GM12872 (cell line): ENCODE data around the gene CD300C.

Experiments
- TF ChIP-seq, protein P1 (sequence below): IDR thresholded peaks from 3 replicates; pipeline ENCODE4 v1.5.1; 2011; ENCODE audit warnings: low read depth, mild to moderate bottlenecking, low read length, moderate library complexity; ENCODE audit not compliant: insufficient read depth

Gene CD300C

GRCh38 chr17:74579900-74580299 lies 34.0 kb upstream of the CD300C start:
- TF ChIP-seq, protein P1, sequence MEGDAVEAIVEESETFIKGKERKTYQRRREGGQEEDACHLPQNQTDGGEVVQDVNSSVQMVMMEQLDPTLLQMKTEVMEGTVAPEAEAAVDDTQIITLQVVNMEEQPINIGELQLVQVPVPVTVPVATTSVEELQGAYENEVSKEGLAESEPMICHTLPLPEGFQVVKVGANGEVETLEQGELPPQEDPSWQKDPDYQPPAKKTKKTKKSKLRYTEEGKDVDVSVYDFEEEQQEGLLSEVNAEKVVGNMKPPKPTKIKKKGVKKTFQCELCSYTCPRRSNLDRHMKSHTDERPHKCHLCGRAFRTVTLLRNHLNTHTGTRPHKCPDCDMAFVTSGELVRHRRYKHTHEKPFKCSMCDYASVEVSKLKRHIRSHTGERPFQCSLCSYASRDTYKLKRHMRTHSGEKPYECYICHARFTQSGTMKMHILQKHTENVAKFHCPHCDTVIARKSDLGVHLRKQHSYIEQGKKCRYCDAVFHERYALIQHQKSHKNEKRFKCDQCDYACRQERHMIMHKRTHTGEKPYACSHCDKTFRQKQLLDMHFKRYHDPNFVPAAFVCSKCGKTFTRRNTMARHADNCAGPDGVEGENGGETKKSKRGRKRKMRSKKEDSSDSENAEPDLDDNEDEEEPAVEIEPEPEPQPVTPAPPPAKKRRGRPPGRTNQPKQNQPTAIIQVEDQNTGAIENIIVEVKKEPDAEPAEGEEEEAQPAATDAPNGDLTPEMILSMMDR = no peak

GRCh38 chr17:74578979-74579378 lies 33.1 kb upstream of the CD300C start:
- TF ChIP-seq, protein P1 = no peak

DNA sequence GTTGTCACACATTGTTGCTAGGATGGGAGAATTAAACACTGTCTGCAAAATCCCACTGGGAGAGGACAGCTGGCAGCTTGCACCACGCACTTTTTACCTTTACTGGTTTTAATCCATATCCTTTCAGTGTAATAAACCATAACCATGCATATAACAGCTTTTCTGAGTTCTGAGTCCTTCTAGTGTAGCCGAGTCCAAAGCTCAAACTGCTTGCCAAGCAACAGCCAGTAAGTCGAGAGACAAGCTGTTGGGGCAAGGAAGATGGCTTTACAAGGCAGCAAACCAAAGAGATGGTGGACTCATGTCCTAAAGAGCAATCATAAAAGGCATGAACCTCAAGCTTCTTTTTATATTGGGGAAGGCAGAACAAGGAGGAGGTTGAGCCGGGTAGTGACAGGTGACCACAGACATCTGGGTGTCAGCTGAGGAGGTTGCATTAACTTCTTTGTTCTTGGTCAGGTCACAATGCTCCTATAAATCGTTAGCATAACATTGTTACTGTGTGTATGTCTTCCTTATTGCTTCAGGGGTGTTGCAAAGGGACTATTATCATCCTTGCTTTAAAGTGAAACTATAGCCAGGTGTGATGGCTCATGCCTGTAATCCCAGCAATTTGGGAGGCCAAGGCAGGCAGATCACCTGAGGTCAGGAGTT lies 28.7 kb upstream of the CD300C start:
- TF ChIP-seq, protein P1 = no peak

DNA sequence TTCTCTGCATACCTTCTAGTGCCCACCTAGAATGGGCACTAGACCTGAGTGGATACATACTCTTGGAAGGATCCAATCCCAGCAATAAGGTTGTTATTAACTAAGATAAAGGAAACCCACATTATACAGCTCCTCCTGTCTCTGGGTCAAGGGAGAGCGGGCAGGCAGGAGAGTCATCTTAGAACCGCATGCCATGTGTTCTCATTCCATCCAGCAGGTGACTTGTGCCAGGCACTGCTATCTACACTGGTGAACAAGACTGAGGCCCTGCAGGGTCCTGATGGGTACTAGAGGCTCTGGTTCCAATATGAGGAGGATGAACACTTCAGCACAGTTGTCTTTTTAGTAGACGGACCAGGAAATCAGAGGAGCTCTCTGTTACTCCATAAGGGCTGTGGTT lies 27.3 kb upstream of the CD300C start:
- TF ChIP-seq, protein P1 = no peak

DNA sequence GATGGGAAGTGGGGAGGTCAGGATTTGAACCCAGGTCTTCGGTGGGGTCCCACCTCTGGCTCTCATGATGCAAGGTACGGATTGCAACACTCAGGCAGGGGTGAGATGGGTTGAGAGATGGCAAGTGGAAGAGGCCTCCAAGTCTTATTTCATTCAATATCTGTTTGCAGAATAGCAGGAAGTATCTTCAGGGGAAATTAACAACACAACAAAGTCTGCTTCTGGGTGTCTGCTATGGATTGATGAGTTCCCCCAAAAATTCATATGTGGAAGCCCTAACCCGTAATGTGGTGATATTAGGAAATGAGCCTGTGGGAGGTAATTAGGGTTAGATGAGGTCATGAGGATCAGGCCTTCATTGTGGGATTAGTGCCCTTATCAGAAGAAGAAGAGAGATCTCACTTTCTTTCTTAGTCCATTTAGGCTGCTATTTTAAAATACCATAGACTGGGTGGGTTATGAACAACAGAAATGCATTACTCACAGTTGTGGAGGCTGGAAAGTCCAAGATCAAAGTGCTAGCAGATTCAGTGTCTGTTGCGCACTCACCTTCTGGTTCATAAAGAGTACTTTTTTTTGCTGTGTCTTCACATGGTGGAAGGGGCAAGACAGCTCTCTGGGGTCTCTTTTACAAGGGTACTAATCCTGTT lies 25.8 kb upstream of the CD300C start:
- TF ChIP-seq, protein P1 = no peak

DNA sequence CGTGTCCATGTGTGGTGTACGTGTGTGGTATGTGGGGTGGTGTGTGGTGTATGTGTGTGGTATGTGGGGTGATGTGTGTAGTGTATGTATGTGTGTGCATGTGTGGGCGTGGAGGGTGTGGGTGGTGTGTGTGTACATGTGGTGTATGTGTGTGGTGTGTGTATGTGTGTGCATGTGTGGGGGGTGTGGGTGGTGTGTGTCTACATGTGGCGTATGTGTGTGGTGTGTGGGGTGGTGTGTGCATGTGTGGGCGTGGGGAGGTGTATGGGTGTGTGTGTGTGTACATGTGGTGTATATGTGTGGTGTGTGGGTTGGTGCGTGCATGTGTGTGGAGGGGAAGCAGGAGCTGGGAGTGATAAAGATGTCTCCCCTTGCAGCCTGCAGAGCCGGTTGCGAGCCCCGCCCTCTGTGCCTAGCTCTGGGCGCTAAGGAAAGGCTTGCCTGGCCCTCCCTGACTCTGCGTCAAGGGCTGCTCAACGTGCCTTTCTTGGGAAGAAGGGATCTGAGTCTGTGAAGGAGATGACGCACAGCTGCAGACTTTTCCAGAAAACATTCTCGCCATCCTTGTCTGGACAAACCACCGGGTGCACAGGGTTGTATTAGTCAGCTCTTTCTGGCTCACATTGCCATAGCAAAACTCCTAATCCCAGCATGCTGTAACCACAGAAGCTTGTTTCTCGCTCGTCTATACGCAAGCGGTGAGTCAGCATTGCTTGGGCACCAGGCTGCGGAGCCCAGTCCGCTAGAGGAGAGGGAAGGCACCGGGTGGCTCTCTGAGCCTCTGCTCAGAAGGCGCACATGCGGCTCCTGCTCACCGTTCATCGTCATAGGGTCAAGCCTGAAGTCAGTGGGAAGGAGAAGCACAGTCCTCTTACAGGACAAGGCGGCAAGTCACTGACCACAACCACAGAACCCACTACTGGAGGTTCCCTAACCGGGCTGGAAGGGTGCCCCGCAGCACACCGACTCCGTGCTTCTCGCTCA lies 23.4 kb upstream of the CD300C start:
- TF ChIP-seq, protein P1 = no peak
